Measurements from ENCODE around the gene VPS41.
"Not testable (repeated sequence)": the region's sequence is repeated elsewhere in the genome, so short reads cannot be mapped to it uniquely, and the experiment has no call there.

Gene VPS41

DNA sequence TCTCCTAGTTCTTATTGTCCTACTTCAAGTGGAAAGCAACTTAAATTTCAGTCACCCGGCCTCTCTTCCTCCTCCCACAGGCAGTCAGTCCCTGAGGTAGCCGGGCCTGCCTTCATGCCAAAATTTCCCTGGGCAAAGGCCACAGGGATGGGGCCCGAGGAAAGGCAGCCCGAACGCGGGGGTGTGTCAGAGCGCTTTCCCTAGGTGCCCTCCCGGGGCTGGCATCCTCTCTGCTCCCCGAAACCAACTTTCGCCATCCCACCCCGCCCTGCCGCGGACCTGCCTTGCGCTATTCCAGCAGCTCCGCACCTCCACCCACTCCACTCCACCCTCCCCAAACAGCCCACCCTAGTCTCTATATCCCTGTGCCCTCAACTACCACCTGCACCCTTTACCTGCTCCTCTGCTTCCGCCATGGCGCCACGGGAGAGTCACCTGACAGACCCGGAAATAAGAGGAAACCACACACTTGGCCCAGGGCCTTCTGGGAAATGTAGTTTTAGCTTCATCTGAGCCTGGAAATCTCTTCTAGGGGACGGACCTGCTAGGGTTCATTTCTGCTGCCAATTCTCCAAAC lies at the start of gene VPS41:
Gene VPS41, minus strand, starts transcription at position 433 of the 577 bp plus-strand sequence. Its CDS starts 17 bp downstream, at position 416.
- FAIRE-seq = peak; percentile 89

DNA sequence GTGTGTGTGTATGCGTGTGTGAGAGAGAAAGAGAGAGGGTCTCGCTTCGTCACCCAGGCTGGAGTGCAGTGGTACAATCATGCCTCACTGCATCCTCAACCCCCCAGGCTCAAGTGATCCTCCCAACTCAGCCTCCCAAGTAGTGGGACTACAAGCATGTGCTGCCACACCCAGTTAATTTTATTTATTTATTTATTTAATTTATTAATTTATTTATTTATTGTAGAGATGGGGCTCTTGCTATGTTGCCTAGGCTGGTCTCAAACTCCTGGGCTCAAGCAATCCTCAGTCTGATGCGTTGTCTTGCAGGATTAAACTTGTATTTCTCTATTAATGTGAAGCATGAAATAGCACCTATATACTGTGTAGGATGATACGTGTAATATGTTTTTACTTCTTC lies 46.9 kb upstream of the VPS41 start:
- FAIRE-seq = no peak

DNA sequence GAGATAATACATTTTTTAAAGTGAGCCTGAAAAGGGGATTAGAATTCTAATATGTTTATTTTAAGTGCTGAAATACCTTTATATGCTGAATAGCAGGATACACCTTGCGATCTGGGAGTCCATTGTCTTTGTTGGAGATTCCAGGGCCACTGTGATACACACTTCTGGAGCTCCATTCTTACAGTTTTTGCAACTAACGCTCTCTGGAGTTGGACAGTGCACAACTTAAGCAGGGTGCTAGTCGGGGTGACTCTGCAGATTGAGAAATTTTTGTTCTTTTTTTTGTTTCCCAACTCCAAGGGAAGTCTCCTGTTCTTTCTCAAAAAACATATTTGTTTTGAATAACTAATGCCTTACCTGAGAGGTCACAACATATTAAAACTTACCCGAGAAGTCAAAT lies 45.0 kb upstream of the VPS41 start:
- no peak for FAIRE-seq

DNA sequence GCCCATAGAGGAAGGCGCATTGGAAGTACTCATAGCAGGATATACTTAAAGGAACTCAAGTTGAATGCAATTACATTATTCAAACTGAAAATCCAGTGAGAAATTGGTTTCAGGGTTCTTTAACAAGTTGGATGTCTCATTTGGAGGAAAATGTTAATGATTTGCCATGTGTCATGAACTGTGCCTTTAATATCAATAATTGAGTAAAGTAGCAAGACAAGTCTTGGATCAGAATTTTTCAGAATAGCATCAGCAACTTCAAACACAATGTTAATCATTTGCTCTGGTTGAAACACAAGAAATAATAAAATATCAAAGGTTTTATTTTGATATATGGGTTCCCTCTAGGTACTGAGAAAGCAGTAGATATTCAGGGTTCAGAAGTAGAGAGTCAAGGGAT lies 44.2 kb upstream of the VPS41 start:
- no peak for FAIRE-seq

DNA sequence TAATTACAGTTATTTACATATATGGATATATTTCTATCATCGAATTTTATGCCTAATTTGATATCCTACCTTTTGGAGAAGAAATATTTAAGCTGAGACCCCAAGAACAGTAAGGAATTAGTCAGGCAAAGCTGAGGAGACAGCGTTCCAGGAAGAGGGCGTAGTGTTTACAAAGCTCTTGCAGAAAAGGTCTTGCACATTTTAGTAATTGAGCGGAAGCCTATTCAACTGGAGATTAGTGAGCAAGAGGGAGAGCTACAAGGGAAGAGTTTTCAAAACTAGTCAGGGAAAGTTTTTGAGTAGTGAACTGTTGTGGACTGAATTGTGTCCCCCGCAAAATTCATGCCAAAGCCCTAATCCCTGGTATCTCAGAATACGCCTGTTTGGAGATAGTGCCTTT lies 42.2 kb upstream of the VPS41 start:
- FAIRE-seq = no peak

GRCh38 chr7:38950309-38950708 lies 41.3 kb upstream of the VPS41 start:
- no peak for FAIRE-seq

DNA sequence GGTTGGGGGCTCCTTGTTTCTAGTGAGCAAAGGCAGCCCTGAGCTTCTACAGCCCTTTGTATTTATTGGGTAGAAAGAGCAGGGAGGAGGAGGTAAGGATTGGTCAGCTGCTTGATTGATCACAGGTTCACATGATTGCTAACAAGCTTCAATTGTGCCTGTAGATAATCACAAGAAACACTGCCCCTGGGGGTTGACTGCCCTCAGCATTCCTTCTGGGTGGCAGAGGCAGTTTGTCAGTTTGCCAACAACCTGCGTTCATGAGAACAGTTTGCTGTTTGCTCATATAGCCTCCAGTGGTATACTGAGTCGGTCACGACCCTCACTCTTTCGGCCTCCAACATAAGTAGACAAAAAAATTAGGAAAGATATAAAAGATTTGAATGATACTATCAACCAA lies 38.5 kb upstream of the VPS41 start:
- not testable (repeated sequence) for FAIRE-seq

- no peak for FAIRE-seq
Measured at GRCh38 chr7:38942431-38943051, 33.5 kb upstream of the VPS41 start.

GRCh38 chr7:38940774-38941173 lies 31.8 kb upstream of the VPS41 start:
- no peak for FAIRE-seq

- FAIRE-seq = no peak
Measured at GRCh38 chr7:38938589-38938988, 29.6 kb upstream of the VPS41 start.

DNA sequence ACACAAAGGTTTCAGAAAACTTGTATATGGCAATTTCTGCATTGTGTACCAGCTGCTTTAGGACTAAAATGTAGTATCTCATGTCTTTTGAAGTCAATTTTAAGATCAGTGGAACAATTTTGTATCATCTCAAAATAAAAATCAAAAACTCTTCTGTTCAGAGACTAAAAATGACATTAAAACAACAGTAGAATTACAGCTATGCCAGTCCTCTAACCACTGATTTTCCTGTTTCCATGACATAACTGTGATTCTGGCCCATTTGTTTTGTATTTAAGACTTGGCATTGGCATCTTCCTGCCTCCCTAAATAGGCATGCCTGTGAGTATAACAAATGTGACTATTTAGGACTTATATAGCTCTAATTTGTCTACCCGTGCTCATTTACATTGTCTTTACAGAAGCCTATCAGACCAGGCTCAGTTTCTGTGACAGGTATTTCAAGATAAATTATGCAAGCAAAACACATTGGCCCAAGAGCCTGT lies 29.1 kb upstream of the VPS41 start:
- FAIRE-seq = no peak

DNA sequence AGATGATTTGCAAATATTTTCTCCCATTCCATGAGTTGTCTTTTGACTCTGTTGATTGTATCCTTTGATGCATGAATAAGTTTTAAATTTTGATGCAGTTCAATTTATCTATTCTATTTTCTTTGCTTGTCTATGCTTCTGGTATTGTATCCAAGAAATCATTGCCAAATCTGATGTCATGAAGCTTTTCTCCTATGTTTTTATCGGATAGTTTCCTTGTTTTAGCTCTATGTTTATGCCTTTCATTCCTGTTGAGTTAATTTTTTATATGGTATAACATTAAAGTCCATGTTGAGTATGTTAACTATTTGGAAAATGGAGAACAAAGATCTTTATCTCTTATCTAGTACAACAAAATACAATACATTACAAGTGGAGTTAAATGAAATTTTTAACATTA lies 27.6 kb upstream of the VPS41 start:
- peak; percentile 56 for FAIRE-seq

- no peak for FAIRE-seq
Measured at GRCh38 chr7:38934536-38934935, 25.5 kb upstream of the VPS41 start.

- FAIRE-seq = no peak
Measured at GRCh38 chr7:38934051-38934450, 25.1 kb upstream of the VPS41 start.

DNA sequence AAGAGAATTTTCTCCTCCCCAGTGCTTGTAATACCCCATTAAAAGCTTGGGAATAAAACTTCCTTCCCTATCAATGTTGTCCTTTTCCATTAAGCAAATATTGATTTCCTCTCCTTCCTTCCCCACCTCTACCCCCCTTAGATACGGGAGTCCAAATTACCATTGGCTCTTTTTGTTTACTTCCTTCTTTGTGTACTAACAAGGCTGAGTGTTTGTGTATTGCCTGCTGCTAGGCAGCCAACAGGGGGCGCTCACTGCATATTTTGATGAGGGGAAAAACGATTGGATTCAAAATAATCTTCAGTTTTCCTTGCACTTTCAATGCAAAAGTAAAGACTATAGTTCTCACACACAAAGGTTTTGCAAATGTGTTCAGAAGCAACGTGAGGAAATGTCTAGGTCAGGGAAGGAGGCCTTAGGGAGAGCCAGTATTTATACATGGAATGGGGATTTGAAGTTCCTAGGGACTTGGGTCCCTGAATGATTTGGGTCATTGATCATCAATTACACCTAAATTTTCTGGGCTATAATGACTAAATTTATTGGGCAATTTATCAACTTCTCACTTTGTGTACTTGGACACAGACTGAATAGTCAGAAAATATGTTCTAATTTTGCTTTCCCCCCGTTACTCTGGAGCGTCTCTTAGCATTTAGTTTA lies 23.6 kb upstream of the VPS41 start:
- peak; percentile 69 for FAIRE-seq

DNA sequence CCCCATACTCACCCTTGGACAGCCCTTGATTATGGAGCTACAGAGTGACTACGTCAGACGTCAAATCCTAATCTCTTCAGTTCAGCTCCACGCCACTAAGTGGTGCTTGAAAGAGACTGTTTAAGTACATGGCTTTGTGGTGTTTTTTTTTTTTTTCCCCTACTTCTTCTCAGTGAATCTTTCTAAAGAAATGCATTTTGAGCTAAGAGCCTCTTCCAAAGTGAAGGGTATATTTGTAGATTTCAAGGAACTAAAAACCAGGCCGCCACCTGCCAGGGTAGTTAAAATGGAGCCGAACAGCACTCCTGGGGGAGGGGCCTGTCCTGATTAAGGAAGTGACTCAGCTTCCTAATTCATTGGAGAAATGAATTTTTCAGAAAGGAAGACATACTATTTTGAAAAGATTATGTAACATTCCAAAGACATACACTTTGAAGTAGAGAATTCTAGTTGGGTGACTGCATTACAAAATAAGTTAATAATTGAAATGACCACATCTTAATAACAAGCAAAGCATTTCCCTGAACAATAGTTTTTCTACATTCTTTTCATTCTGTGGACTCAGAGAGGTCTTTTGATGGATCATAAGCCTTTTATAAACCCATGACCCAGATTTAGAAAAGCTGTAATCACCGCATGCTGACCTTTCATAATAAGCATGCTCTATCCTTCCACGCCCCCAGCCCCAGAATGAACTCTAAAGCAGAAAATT lies 20.6 kb upstream of the VPS41 start:
- FAIRE-seq = peak; percentile 60

- FAIRE-seq = no peak
Measured at GRCh38 chr7:38928506-38928905, 19.5 kb upstream of the VPS41 start.

DNA sequence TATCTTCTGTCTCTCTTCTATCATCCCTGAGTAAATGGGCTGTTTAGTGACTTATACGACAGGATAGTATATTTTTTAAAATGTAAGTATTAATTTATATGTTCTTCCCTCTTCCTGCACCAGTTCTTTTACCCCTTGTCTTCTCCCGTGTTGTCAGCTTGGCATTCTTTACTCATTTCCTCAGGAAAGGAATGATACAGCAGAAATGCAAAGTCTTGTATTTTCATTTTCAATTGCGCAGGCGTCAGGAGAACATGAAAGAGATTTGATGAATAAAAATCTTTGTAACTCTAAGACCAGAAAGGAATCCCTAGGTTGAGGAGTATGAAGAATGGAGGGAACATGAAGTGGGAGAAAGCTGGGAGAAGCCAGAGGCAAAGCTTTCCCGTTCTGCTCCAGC lies 18.8 kb upstream of the VPS41 start:
- FAIRE-seq = no peak

- no peak for FAIRE-seq
Measured at GRCh38 chr7:38920731-38921130, 11.7 kb upstream of the VPS41 start.

DNA sequence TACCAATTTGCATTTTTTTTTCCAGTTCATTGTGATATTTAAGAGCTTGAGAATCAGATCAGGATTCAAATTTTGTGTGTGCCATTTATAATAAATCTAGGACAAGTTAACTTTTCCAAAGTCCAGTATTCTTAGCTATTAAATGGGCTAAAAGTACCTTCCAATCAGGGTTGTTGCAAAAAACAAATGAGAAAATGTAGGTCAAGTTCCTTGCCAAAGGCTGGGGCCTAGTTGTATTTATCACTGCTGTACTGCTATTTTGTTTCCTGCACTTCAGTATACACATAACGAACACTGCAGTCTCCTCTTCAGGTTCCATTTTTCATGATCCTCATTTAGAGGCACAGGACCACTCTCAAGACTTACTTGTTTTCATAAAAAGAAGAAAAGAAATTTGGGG lies 7.4 kb upstream of the VPS41 start:
- no peak for FAIRE-seq

GRCh38 chr7:38909870-38910269 lies 879 bp upstream of the VPS41 start:
- FAIRE-seq = no peak

DNA sequence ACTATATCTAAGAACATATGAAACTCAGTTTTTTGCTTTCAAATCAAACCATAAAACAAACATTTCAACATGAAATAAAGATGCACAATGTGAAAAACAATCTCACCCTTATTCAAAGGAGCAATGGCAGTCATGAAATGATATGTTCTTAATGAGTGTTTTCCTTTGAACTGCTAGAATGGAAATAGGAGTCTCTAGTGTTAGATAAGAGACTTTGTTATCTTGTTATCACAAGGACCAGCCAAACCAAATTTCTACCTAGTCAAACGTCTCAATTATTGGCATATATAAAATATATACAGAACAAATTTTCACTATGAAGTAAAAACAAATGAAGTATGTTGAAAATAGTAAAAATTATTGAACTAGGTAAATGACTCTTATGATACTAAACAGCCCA lies 1.2 kb downstream of the VPS41 start:
- FAIRE-seq = peak; percentile 33

GRCh38 chr7:38907066-38907465 lies 1.9 kb downstream of the VPS41 start:
- FAIRE-seq = no peak
